ENCODE results near the gene TXNL4B.
"Not testable (repeated sequence)": the region's sequence is repeated elsewhere in the genome, so short reads cannot be mapped to it uniquely, and the experiment has no call there.

The TXNL4B gene

DNA sequence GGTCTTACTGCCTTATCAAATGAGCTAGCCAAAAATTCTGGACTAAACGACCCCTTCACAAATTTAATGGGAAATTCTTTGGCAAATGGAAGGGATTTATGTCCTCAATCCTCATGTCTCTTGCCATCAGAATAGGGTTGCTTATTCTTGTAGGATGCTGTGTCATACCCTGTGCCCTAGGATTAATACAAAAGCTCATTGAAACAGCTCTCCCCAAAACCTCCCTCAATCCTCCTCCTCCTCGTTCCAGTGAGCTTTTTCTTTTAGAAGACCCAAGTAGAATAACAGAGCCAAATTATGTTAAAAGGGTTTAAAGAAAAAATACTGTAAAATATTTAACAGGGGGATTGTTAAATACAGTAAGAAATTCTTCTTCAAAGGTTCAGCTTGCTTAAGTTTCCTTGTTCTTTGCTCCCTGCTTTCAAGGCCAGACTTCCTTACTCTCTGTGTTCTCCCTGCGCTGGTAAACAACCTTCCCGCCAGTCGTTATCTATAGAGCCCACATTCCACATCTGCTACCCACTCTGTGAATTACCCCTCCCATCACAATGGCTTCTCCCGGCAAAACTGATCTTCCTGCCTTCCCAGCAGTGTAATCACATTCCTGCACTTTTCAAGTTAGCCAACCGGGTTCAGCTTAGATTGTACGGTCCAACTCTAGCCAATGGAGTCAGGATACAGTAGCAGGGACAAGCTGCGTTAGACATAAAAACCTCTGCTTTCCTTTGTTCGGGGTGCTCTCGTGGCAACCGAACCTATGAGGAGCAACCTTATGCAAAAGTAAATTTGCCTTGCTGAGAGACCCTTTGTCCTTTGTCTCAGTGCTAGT lies 20.7 kb downstream of the TXNL4B start:
- peak; percentile 31 for DNase-seq (ENCODE audit: low read depth)

DNA sequence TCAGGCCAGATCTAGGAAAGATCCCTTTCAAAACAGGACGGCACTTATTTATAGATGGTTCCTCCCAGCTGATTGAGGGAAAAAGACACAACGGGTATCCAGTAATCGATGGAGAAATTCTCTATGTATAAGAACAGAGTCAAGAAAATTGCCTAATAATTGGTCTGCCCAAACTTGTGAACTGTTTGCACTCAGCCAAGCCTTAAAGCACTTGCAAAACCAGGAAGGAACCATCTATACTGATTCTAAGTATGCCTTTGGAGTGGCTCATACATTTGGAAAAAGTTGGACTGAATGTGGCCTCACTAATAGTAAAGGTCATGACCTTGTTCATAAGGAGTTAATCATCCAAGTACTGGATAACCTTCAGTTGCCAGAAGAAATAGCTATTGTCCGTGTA lies 24.5 kb downstream of the TXNL4B start:
- no peak for DNase-seq (ENCODE audit: low read depth)

GRCh38 chr16:72066747-72067146 lies 26.7 kb downstream of the TXNL4B start:
- DNase-seq (ENCODE audit: low read depth), result peak; percentile 46

DNA sequence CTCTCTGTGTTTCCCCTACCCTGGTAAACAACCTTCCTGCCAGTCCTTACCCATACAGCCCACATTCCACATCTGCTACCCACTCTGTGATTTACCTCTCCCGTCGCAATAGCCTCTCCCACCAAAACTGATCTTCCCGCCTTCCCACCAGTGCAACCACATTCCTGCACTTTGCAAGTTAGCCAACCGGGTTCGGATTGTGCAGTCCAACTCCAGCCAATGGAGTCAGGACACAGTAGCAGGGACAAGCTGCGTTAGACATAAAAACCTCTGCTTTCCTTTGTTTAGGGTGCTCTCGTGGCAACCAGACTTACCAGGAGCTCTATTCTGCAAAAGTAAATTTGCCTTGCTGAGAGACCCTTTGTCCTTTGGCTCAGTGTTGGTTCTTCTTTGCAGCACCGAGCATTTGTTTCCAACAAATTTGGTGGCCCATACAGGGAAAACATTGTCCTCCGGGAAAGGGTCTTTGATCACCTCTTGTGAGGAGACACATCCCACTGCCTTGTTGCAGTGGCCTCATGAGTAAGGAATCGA lies 29.0 kb downstream of the TXNL4B start:
- no peak for DNase-seq (ENCODE audit: low read depth)

GRCh38 chr16:72061564-72061963 lies 31.9 kb downstream of the TXNL4B start:
- DNase-seq (ENCODE audit: low read depth), result no peak

GRCh38 chr16:72060405-72060804 lies 33.0 kb downstream of the TXNL4B start:
- DNase-seq (ENCODE audit: low read depth), result no peak

DNA sequence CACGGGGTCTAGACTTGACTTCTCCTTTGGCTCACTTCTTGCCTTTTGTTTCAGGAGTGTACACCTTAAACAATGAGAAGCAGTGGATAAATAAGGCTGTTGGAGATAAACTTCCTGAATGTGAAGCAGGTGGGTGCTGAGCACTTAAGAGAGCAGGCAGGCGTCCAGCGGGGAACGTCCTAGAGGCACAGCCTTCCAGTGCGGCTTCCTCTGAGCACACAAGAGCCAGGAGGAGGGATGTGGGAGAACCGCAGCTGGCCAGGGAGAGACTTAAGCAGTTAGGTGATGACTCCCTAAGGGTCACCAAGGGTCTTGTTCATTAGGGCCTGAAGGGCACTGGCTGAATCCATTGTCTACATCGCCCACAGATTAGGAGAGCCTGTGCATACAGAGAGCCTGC lies 34.4 kb downstream of the TXNL4B start:
- DNase-seq (ENCODE audit: low read depth), result not testable (repeated sequence)

DNA sequence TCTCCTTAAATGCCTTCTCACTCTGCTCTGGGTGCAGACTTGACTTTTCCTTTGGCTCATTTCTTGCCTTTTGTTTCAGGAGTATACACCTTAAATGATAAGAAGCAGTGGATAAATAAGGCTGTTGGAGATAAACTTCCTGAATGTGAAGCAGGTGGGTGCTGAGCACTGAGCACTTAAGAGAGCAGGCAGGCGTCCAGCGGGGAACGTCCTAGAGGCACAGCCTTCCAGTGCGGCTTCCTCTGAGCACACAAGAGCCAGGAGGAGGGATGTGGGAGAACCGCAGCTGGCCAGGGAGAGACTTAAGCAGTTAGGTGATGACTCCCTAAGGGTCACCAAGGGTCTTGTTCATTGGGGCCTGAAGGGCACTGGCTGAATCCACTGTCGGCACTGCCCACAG lies 36.1 kb downstream of the TXNL4B start:
- DNase-seq (ENCODE audit: low read depth), result not testable (repeated sequence)

- DNase-seq (ENCODE audit: low read depth), result no peak
These were observed 37.5 kb downstream of the TXNL4B start for GRCh38 chr16:72055911-72056310.

- DNase-seq (ENCODE audit: low read depth), result not testable (repeated sequence)
These were observed 39.1 kb downstream of the TXNL4B start, which contains the start of gene HP for GRCh38 chr16:72054254-72054847. Gene HP, plus strand, starts transcription at chr16:72054505. Its CDS starts 148 bp downstream, at chr16:72054653.

GRCh38 chr16:72051818-72052217 lies 41.6 kb downstream of the TXNL4B start:
- no peak for DNase-seq (ENCODE audit: low read depth)

DNA sequence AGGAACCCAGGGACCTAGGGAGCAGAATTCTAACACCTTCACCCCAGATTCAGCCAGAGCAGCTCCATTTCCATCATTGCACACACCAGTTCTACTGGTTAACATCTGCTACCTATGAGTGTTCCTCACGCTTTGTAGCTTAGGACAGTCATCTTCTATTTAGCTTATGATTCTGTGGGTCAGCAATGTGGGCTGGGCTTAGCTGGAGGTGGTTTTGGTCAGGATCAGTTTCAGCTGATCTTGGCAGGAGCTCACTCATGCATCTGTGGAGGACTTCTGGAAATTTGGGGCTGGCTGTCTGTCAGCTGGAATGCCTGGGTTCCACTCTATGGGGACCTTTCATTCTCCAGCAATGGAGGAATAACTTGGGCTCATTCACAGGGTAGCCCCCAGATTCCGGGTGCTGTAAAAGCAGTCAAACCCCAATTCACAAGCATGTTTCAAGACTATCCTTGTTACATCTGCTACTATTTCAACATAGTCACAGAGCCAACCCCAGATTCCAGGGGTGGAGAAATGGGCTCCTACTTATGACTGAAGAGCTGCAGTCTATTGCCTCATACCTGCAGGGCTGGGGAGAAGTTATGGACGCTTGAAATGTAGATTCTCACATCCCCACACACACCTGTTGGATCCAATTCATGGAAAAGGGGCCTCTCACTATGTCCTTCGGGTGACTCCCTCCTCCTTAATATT lies 42.5 kb downstream of the TXNL4B start:
- DNase-seq (ENCODE audit: low read depth), result peak; percentile 4

GRCh38 chr16:72049110-72049509 lies 44.3 kb downstream of the TXNL4B start:
- no peak for DNase-seq (ENCODE audit: low read depth)

DNA sequence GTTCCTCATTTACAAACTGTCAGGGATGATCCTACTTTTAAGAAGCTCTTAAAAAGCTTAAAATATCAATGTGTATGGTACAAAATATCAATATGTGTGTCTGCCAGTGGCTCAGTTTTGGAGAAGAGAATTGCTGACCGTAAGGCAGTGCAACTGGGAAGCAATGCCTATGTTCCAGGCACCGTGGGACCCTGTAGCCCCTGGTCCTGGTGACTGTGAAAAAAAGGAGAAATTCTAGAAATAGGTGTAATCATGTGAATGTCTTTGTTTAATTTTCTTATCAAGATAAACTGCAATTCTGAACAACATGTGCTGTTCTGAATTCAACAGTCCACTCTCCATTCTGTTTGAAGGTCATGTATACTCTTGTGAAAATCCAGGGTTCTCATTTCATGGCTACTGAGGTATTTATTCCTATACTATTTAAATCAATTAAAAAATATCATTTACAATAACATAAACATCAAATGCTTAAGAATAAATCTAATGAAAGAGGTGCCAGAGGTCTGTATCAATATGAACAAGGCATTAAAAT lies 48.5 kb downstream of the TXNL4B start:
- DNase-seq (ENCODE audit: low read depth), result no peak

- no peak for DNase-seq (ENCODE audit: low read depth)
These were observed 49.1 kb downstream of the TXNL4B start for GRCh38 chr16:72044296-72044695.

DNA sequence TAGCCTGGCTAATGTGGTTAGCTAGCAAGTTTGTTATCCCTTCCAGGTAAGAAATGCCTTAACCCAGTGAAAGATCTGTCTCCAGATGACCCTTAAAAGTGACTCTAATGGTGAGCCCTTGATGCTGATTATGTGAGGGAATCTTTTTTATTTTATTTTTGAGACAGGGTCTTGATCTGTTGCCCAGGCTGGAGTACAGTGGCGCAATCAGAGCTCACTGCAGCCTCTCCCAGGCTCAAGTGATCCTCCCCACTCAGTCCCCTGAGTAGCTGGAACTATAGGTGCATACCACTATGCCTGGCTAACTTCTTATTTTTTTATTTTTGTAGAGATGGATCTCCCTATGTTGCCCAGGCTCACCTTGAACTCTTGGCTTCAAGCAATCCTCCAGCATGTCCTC lies 49.9 kb downstream of the TXNL4B start:
- DNase-seq (ENCODE audit: low read depth), result no peak

DNA sequence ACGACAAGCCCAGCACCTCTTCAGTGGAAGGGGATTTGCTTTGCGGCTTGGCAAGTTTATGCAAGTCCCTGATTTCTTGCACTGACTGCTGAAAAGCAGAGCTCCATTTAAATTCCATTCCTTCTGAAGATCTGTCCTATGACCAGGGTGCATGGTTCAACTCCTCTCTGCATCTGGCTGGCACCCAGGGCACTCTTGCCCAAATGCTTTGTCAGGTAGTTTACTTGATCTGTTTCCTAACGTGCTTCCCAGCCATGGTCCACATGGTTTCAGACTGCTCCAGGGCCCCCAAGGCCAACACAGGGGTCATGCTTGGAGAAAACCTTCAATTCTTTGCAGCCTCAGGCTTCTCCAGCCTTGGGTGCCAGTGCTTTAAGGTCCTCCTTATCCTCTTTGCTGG lies 50.4 kb downstream of the TXNL4B start:
- no peak for DNase-seq (ENCODE audit: low read depth)

DNA sequence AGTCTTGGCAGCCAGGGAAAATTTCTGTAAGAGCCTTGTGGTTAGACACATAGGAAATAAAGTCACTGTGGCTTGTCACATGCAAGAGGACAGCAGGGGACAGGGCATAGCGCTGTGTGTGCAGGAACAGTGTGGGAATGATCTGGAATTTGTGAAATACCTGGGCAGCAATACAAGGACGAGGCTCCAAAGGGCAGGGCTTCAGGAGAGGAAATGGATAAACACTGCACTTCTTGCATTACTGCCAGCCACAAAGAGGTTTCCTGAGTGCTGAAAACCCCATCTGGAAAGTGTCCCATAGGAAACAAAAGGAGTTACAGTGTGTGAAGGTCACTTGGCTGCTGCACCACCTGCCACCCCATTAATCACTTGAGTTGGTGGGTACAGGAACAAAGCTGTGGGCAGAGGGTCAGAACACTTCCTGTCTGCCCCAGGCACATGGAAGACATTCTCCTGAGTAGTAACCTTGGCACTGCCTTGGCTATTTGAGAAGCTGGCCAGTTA lies 51.2 kb downstream of the TXNL4B start:
- DNase-seq (ENCODE audit: low read depth), result no peak

GRCh38 chr16:72036098-72036497 lies 57.3 kb downstream of the TXNL4B start:
- no peak for DNase-seq (ENCODE audit: low read depth)
